PC-9 (cell line): ENCODE results near the gene TRIO.

Source experiments
- CTCF ChIP-seq: fragments of 200-600 bp; sonication (generic); conservative IDR thresholded peaks from 2 replicates; pipeline ENCODE4 v1.6.1; 2017; ENCODE audit warnings: mixed run types, antibody characterized with exemption, mild to moderate bottlenecking, moderate library complexity
- EZH2 ChIP-seq: fragments of 200-600 bp; sonication (generic); IDR thresholded peaks from 2 replicates; pipeline ENCODE4 v1.8.0; 2017; ENCODE audit warnings: antibody characterized with exemption, low read depth

DNA sequence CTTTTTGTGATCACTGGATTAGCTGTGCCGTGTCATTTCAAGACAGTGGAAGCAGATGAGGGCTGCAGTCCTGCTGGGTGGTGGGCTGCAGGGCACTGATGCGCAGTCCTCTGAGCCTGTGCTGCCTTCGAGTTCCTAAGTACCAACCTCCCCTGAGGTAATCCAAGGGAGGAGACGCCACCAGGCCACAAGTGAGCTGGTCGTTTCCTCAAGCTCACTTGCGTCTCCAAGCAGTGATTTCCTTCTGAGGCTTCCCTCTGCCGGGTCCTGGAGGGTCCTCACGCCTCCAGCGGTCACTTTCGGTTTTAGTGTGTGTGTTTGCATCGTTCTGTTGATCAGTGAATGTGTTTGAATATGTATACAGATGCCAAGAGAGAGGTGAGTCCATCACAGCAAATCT, 115.7 kb downstream of the TRIO start:
- no peak for TF ChIP-seq CTCF
- TF ChIP-seq EZH2 = no peak
